K562 (cell line): ENCODE data around the gene MAMDC4. TPM values are rescaled to one million over a fixed set of nuclear protein-coding genes. Genes with fewer than 3 reads are reported as not detected.

Source experiments
- CBX2 ChIP-seq: fragments of 200-600 bp; sonication (generic); IDR thresholded peaks from one replicate; pipeline ENCODE4 v1.6.1; 2012; ENCODE audit warnings: mild to moderate bottlenecking, low read length, inconsistent platforms; ENCODE audit not compliant: insufficient read depth, poor library complexity, severe bottlenecking
- ESRRA ChIP-seq: fragments of 450-650 bp; IDR thresholded peaks from 2 replicates; pipeline ENCODE4 v1.6.1; 2014; ENCODE audit warnings: low read depth, mild to moderate bottlenecking, moderate library complexity, borderline replicate concordance
- LCOR ChIP-seq: sonication (generic); formaldehyde crosslinking; IDR thresholded peaks from 2 replicates; pipeline ENCODE4 v1.8.0; 2022; ENCODE audit warnings: mild to moderate bottlenecking, missing genetic modification reagents
- POLR2H ChIP-seq: IDR thresholded peaks from 2 replicates; pipeline ENCODE4 v1.6.1; 2016; ENCODE audit warnings: missing genetic modification characterization, low read depth, mild to moderate bottlenecking, control low read depth, missing compliant biosample characterization, moderate library complexity
- PPARD ChIP-seq: fragments of 250-450 bp; sonication (Bioruptor Pico); IDR thresholded peaks from 2 replicates; pipeline ENCODE4 v1.8.0; 2022; ENCODE audit warnings: inconsistent platforms, mild to moderate bottlenecking, moderate library complexity
- SNRNP70 ChIP-seq: fragments of 200-400 bp; formaldehyde crosslinking; optimal IDR thresholded peaks from 2 replicates; pipeline ENCODE3; 2017; ENCODE audit warnings: low read depth, low read length
- TCF7L2 ChIP-seq: fragments of 150-350 bp; IDR thresholded peaks from 2 replicates; pipeline ENCODE4 v1.6.1; 2016; ENCODE audit warnings: low read depth, mild to moderate bottlenecking, low read length, moderate library complexity
- ZNF41 ChIP-seq: fragments of 250-450 bp; sonication (Bioruptor Pico); conservative IDR thresholded peaks from 2 replicates; pipeline ENCODE4 v1.4.0; 2020; ENCODE audit warnings: mild to moderate bottlenecking
- polyA plus RNA-seq, 8 experiments: library from polyadenylated mRNA; depleted of rRNA in 4 of 8; stranded (reverse) in 5 of 8; unstranded in 3 of 8; fragments of >200 nt; fragmentation: Nextera tagmentation in 2 of 8; fragmentation: Illumina TruSeq in 1 of 8; extraction: Ambion mirVana in 2 of 8; extraction: Trizol in 1 of 8; gene quantifications; 2 replicates each; pipeline versions ENCODE4 v1.2.1 to v1.2.3, GENCODE V29; 2011 to 2014; ENCODE audit warnings: inconsistent platforms in 1 of 8, missing spikeins in 1 of 8
- total RNA-seq, 7 experiments: library from RNA; depleted of rRNA in 6 of 7; stranded (reverse); fragments of >200 nt in 6 of 7; fragmentation: Illumina TruSeq in 2 of 7; extraction: Trizol in 2 of 7; gene quantifications; 2 replicates each; pipeline versions ENCODE4 v1.2.1 to v1.2.3, GENCODE V29; 2011 to 2021; ENCODE audit warnings: low replicate concordance in 1 of 7
- TF ChIP-seq, protein P1 (sequence below): fragments of 250-450 bp; sonication (Bioruptor Pico); IDR thresholded peaks from 2 replicates; pipeline ENCODE4 v1.8.0; 2022; ENCODE audit warnings: moderate library complexity, mild to moderate bottlenecking, inconsistent platforms
- TF ChIP-seq, protein P2 (sequence below): fragments of 450-650 bp; conservative IDR thresholded peaks from 2 replicates; pipeline ENCODE4 v1.6.1; 2016; ENCODE audit warnings: missing genetic modification characterization, low read depth, mild to moderate bottlenecking, missing compliant biosample characterization, moderate library complexity
- TF ChIP-seq, protein P3 (sequence below): fragments of 450-650 bp; formaldehyde crosslinking; IDR thresholded peaks from 2 replicates; pipeline ENCODE4 v1.4.0; 2020; ENCODE audit warnings: mild to moderate bottlenecking, moderate library complexity
- TF ChIP-seq, protein P4 (sequence below): fragments of 250-450 bp; sonication (Bioruptor Pico); IDR thresholded peaks from 2 replicates; pipeline ENCODE4 v1.4.0; 2020; ENCODE audit warnings: mild to moderate bottlenecking, moderate library complexity, borderline replicate concordance
- TF ChIP-seq, protein P5 (sequence below): fragments of 250-450 bp; sonication (Bioruptor Pico); IDR thresholded peaks from 2 replicates; pipeline ENCODE4 v1.5.0; 2021; ENCODE audit warnings: mild to moderate bottlenecking, moderate library complexity

Gene MAMDC4
- total and polyA plus RNA-seq, 9 of the 15 experiments (the other 6 are each of a cell fraction or from before 2014, with no cell fraction given): 0.03 to 10.8 (median 1.5) TPM

DNA sequence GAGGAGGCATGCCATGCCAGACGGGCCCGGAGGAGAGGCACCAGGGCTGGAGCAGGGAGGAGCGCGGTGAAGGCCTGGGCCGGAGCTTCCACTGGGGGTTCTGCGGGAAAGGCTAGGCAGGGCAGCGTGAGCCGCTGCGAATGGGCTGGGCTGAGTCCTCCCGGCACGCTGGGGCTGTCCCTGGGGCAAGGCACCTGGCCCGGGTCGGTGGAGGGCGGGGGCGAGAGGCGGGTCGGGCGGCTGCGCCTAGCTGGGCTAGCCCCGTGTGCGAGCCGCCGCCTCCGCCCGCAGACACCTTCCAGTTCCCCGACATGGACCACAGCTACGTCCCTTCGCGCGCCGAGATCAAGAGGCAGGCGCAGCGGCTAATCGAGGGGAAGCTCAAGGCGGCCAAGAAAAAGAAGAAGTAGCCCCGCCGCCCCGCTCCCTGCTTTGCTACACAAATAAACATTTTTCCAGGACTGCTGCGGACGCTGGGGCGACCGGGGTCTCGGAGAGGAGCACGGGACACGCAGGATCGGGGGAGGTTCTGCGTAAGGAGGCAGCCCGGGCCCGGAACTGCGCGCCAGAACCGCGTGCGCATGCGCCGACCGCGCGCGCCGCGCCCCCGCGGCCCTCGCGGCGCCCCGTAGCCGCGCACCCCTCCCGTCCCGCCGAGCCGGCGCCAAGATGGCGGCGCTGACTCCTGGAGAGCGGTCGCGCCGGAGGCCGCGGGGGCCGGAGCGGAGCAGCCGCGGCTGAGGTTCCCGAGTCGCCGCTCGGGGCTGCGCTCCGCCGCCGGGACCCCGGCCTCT, 44.7 kb upstream of the MAMDC4 start, which contains the start of gene RABL6 (continued):
- TF ChIP-seq, protein P1, sequence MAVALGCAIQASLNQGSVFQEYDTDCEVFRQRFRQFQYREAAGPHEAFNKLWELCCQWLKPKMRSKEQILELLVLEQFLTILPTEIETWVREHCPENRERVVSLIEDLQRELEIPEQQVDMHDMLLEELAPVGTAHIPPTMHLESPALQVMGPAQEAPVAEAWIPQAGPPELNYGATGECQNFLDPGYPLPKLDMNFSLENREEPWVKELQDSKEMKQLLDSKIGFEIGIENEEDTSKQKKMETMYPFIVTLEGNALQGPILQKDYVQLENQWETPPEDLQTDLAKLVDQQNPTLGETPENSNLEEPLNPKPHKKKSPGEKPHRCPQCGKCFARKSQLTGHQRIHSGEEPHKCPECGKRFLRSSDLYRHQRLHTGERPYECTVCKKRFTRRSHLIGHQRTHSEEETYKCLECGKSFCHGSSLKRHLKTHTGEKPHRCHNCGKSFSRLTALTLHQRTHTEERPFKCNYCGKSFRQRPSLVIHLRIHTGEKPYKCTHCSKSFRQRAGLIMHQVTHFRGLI (CRISPR knock-in tag): no peak
- TF ChIP-seq PPARD (CRISPR knock-in tag) (no peak), SNRNP70 (no peak), ESRRA (no peak), ZNF41 (CRISPR knock-in tag) (no peak), POLR2H (tag) (no peak; the same call in 1 of the 2 replicates), CBX2 (no peak), TCF7L2 (no peak), LCOR (no peak)
- TF ChIP-seq, protein P2, sequence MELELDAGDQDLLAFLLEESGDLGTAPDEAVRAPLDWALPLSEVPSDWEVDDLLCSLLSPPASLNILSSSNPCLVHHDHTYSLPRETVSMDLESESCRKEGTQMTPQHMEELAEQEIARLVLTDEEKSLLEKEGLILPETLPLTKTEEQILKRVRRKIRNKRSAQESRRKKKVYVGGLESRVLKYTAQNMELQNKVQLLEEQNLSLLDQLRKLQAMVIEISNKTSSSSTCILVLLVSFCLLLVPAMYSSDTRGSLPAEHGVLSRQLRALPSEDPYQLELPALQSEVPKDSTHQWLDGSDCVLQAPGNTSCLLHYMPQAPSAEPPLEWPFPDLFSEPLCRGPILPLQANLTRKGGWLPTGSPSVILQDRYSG (tag): no peak
- TF ChIP-seq, protein P3, sequence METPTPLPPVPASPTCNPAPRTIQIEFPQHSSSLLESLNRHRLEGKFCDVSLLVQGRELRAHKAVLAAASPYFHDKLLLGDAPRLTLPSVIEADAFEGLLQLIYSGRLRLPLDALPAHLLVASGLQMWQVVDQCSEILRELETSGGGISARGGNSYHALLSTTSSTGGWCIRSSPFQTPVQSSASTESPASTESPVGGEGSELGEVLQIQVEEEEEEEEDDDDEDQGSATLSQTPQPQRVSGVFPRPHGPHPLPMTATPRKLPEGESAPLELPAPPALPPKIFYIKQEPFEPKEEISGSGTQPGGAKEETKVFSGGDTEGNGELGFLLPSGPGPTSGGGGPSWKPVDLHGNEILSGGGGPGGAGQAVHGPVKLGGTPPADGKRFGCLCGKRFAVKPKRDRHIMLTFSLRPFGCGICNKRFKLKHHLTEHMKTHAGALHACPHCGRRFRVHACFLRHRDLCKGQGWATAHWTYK (CRISPR knock-in tag): no peak
- TF ChIP-seq, protein P4, sequence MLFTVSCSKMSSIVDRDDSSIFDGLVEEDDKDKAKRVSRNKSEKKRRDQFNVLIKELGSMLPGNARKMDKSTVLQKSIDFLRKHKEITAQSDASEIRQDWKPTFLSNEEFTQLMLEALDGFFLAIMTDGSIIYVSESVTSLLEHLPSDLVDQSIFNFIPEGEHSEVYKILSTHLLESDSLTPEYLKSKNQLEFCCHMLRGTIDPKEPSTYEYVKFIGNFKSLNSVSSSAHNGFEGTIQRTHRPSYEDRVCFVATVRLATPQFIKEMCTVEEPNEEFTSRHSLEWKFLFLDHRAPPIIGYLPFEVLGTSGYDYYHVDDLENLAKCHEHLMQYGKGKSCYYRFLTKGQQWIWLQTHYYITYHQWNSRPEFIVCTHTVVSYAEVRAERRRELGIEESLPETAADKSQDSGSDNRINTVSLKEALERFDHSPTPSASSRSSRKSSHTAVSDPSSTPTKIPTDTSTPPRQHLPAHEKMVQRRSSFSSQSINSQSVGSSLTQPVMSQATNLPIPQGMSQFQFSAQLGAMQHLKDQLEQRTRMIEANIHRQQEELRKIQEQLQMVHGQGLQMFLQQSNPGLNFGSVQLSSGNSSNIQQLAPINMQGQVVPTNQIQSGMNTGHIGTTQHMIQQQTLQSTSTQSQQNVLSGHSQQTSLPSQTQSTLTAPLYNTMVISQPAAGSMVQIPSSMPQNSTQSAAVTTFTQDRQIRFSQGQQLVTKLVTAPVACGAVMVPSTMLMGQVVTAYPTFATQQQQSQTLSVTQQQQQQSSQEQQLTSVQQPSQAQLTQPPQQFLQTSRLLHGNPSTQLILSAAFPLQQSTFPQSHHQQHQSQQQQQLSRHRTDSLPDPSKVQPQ: no peak
- TF ChIP-seq, protein P5, sequence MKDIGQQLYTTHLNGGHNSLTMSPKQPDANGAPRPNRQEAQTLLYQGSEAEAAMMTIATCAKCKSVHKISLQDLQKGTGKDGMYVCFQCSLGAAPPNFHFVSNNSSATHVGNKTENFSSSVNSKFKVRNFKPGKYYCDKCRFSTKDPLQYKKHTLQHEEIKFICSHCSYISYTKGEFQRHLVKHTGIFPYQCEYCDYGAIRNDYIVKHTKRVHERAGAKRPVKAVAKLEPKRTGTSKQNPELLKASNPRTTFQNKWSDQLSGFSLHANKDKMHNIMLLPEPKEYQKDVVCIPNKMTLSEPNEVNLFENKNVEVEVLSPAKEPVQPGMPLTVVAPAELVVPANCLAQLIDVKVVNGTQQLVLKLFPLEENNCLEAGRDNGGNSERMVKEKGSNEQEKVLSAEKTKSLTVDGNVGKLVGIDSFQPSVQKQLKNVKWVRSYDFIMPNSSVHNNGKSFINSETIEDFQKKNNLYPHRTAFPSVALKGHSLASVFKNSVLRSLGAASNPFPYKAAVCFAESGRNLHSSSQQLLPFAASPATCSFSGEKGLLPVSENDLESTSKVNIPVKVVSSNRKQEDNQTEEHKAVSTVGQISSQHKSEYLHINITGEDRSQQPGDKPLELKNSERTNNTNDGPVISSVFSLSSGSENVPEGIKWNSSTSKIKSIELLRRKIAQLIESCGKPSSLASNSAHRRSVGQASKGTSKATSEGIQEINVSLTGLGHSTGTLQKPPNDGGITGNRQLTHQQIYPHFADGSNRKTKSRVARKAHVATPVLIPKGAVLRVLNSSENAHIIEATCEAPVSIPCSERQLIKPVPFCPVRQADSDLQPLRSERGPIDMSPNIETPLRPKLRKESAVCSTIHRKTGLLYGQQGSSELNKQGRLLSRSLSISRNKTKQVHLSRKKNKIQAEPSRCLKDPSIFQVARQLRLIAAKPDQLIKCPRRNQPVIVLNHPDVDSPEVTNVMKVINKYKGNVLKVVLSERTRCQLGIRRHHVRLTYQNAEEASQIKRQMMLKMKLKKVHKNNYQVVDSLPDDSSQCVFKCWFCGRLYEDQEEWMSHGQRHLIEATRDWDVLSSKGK (CRISPR knock-in tag): no peak
